Measurements from ENCODE around the gene TMEM86A. TPM values are rescaled to one million over a fixed set of nuclear protein-coding genes. Genes with fewer than 3 reads are reported as not detected.

TMEM86A gene
- polyA plus RNA-seq, 1 of the 3 experiments (the other 2 are of a cell fraction), result 1.2 TPM

- TF ChIP-seq TCF12 (IDR thresholded peaks at IDR 0.05), result no peak
- TF ChIP-seq EP300 (IDR thresholded peaks at IDR 0.05; ENCODE audit: borderline replicate concordance in 1 of 2, low read depth in 1 of 2, low read length in 1 of 2), result no peak
- TF ChIP-seq GABPA (IDR thresholded peaks at IDR 0.05; ENCODE audit: low read depth), result no peak
- no peak for TF ChIP-seq IRF3 (IDR thresholded peaks at IDR 0.05; ENCODE audit: low read depth, low read length)
- TF ChIP-seq MEF2A (IDR thresholded peaks at IDR 0.05; ENCODE audit: borderline replicate concordance, low read depth), result no peak
- TF ChIP-seq YY1 (IDR thresholded peaks at IDR 0.05; ENCODE audit: low read depth), result no peak
- no peak for TF ChIP-seq MXI1 (IDR thresholded peaks at IDR 0.05; ENCODE audit: low read depth, low read length)
- TF ChIP-seq PBX3 (IDR thresholded peaks at IDR 0.05), result no peak
- no peak for TF ChIP-seq FOXM1 (IDR thresholded peaks at IDR 0.05; ENCODE audit: low read depth)
- no peak for TF ChIP-seq USF1 (IDR thresholded peaks at IDR 0.05; ENCODE audit: borderline replicate concordance, low read depth)
- no peak for TF ChIP-seq NRF1 (IDR thresholded peaks at IDR 0.05; ENCODE audit: low read depth, low read length)
- TF ChIP-seq MAX (IDR thresholded peaks at IDR 0.05; ENCODE audit: low read depth), result no peak
- no peak for TF ChIP-seq ELF1 (IDR thresholded peaks at IDR 0.05)
- no peak for TF ChIP-seq ZBTB33 (IDR thresholded peaks at IDR 0.05; ENCODE audit: borderline replicate concordance, low read depth)
- Histone ChIP-seq H3K36me3 (replicated peaks in 1 of 2; ENCODE audit: control insufficient read depth in 1 of 2, insufficient read depth in 2 of 2, low read length in 1 of 2) (no peaks in the 10 kb centered on the region), H3F3A (replicated peaks; ENCODE audit: insufficient read depth) (no peaks in the 10 kb centered on the region), H3K27me3 (ENCODE audit: insufficient read depth) (no peaks in the 10 kb centered on the region), H4K20me1 (ENCODE audit: insufficient read depth) (no peaks in the 10 kb centered on the region), H3K9ac (no peak overlapping the region), H2AFZ (ENCODE audit: low read depth) (no peak overlapping the region), H3K4me2 (no peak overlapping the region), H3K27ac (ENCODE audit: low read depth in 2 of 2, low read length in 1 of 2) (no peak overlapping the region), H3K4me3 (ENCODE audit: low read depth in 2 of 2, low read length in 1 of 2) (no peak overlapping the region), H3K79me2 (ENCODE audit: insufficient read depth) (no peaks in the 10 kb centered on the region), H3K4me1 (ENCODE audit: control insufficient read depth in 1 of 2, insufficient read depth in 2 of 2, low read depth in 1 of 2, low read length in 1 of 2) (no peaks in the 10 kb centered on the region; a peak in 1 of 4 replicates), H3K9me2 (no peaks in the 10 kb centered on the region), H3K9me3 (no peaks in the 10 kb centered on the region)
- ChIA-PET POLR2A (no interaction called here), CTCF (interaction anchor here (0.8 to 11.6 kb wide), 8 partner anchors 14 to 629 kb away, joined by 3 to 103 read pairs (median 4); no protein-coding TSS in a partner anchor)
- DNase-seq, result no peak
- 82% methylated on average over 4 of the region's 15 CpGs for WGBS (ENCODE audit: low lambda C conversion rate)
These were observed 45.4 kb downstream of the TMEM86A start for GRCh38 chr11:18743900-18744514.
